GM12891 (cell line): ENCODE results near the gene PTPRJ.

Experiments used
- DNase-seq: peaks from one replicate; pipeline ENCODE4 v3.0.0; 2011; ENCODE audit warnings: low spot score; ENCODE audit not compliant: insufficient read length
- FAIRE-seq: peaks from 2 replicates; lab custom pipeline; 2011; peaks lifted over from hg19 to GRCh38; lab: Jason Lieb, UNC
- PAX5 ChIP-seq: IDR thresholded peaks from 2 replicates; pipeline ENCODE4 v1.6.1; 2011; ENCODE audit warnings: low read length, moderate library complexity, mild to moderate bottlenecking; ENCODE audit not compliant: insufficient read depth, severe bottlenecking
- POLR2A ChIP-seq: IDR thresholded peaks from 2 replicates; pipeline ENCODE4 v1.6.1; 2011; ENCODE audit warnings: low read depth, low read length, control low read depth
- POLR2AphosphoS5 ChIP-seq: IDR thresholded peaks from 2 replicates; pipeline ENCODE4 v1.6.1; 2011; ENCODE audit warnings: low read depth, low read length, control low read depth
- POU2F2 ChIP-seq: IDR thresholded peaks from 2 replicates; pipeline ENCODE4 v1.6.1; 2011; ENCODE audit warnings: low read depth, mild to moderate bottlenecking, control low read depth, low read length, moderate library complexity
- SPI1 ChIP-seq: IDR thresholded peaks from 2 replicates; pipeline ENCODE4 v1.6.1; 2011; ENCODE audit warnings: low read depth, low read length, control low read depth
- TAF1 ChIP-seq: IDR thresholded peaks from 2 replicates; pipeline ENCODE4 v1.6.1; 2011; ENCODE audit warnings: low read depth, low read length, control low read depth

PTPRJ gene

GRCh38 chr11:48193876-48194275 is 213.5 kb downstream of the PTPRJ start:
- DNase-seq: no peak
- TF ChIP-seq PAX5: no peak
- no peak for TF ChIP-seq POLR2AphosphoS5
- no peak for TF ChIP-seq POLR2A
- TF ChIP-seq SPI1: no peak
- no peak for TF ChIP-seq POU2F2
- TF ChIP-seq TAF1: no peak
- FAIRE-seq: no peak

GRCh38 chr11:48207881-48208280 is 227.5 kb downstream of the PTPRJ start:
- TF ChIP-seq POLR2A: no peak
- no peak for TF ChIP-seq TAF1
- TF ChIP-seq POU2F2: no peak
- DNase-seq (no peak), FAIRE-seq (no peak)

GRCh38 chr11:48210052-48210451 is 229.7 kb downstream of the PTPRJ start:
- FAIRE-seq: no peak
- no peak for TF ChIP-seq POU2F2
- no peak for TF ChIP-seq POLR2A
- no peak for TF ChIP-seq POLR2AphosphoS5
- no peak for TF ChIP-seq SPI1
- TF ChIP-seq TAF1: no peak
- no peak for TF ChIP-seq PAX5

GRCh38 chr11:48216510-48216909 is 236.2 kb downstream of the PTPRJ start, which contains the start of gene OR4B1:
Gene OR4B1 (plus strand): TSS chr11:48216810. CDS start chr11:48216810, 0 bp downstream.
- DNase-seq (no peak), FAIRE-seq (no peak)
- TF ChIP-seq POLR2AphosphoS5 (no peak), SPI1 (no peak), TAF1 (no peak), PAX5 (no peak), POLR2A (no peak)

More at GRCh38 chr11:48210052-48210451, 229.7 kb downstream of the PTPRJ start:
- DNase-seq: no peak
